ENCODE measurements around the gene ZNF83.

The ZNF83 gene

DNA sequence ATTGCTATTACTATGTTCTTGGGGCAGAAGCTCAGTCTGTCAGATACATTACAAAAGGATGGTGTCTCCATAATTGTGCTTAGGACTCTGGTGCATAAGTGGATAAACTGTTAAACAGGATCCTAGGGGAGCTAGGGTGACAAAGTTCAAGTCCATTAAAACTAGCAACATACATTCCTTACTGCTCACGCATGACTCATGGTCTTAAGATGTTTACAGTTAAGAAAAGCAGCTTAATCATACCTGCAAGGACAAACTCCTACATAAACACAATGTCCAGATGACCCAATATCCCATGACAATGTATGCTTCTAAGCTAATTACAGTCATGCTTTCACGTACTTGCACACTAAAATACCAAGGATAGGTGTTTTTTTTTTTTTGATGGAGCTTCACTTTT lies 71.6 kb downstream of the ZNF83 start:
- DNase-seq = no peak

DNA sequence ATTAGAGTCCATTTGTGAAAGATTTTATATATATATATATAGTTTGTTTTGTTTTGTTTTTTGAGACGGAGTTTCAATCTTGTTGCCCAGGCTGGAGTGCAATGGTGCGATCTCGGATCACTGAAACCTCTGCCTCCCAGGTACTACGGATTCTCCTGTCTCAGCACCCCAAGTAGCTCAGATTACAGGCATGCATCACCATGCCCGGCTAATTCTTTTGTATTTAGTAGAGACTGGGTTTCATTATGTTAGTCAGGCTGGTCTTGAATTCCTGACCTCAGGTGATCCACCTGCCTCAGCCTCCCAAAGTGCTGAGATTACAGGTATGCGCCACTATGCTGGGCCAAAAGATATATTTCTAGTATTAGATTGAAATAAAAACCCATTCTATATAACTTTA lies 72.0 kb downstream of the ZNF83 start:
- DNase-seq = no peak

Measured in CD4-positive, alpha-beta T cell treated with Interleukin-17A for 4 hours (primary cell).